ENCODE results near the gene RXFP3. TPM values are rescaled to one million over a fixed set of nuclear protein-coding genes. Genes with fewer than 3 reads are reported as not detected.

The RXFP3 gene
- total RNA-seq, 4 donors from 2014 or later = not detected

GRCh38 chr5:33937707-33938506 is 1.7 kb downstream of the RXFP3 start:
- ATAC-seq = no peak
- no peak overlapping the region for H3K27ac ChIP-seq
- H3K36me3 ChIP-seq = no peaks in the 10 kb centered on the region
- TF ChIP-seq CTCF (IDR thresholded peaks at IDR 0.05) (no peak), POLR2A (IDR thresholded peaks at IDR 0.05) (no peak), POLR2AphosphoS5 (IDR thresholded peaks at IDR 0.05) (no peak), EP300 (IDR thresholded peaks at IDR 0.05) (no peak)
- peaks cover 73% of the 10 kb centered on the region for H3K27me3 ChIP-seq
- no peaks in the 10 kb centered on the region for H3K9me3 ChIP-seq
- peaks cover 0 to 28% (median 10%) of the 10 kb centered on the region in 3 donors for H3K4me1 ChIP-seq
- no peak overlapping the region for H3K4me3 ChIP-seq
- WGBS, 2 donors (ENCODE audit: low coverage in 1 of 2) = 8 to 23% methylated on average over 11 to 13 of the region's 54 CpGs

GRCh38 chr5:33938507-33938796 is 2.3 kb downstream of the RXFP3 start:
- no peak for ATAC-seq
- 11 to 34% methylated on average over 3 to 9 of the region's 14 CpGs for WGBS, 2 donors (ENCODE audit: low coverage in 1 of 2)
- H3K27me3 ChIP-seq = peaks cover 73% of the 10 kb centered on the region

GRCh38 chr5:33938881-33939280 is 2.7 kb downstream of the RXFP3 start:
- Histone ChIP-seq H3K4me1 (peaks cover 0 to 28% (median 10%) of the 10 kb centered on the region in 3 donors), H3K27me3 (peaks cover 73% of the 10 kb centered on the region), H3K27ac (no peak overlapping the region), H3K4me3 (no peak overlapping the region), H3K36me3 (no peaks in the 10 kb centered on the region), H3K9me3 (no peaks in the 10 kb centered on the region)
- TF ChIP-seq POLR2A (IDR thresholded peaks at IDR 0.05) = no peak
- TF ChIP-seq POLR2AphosphoS5 (IDR thresholded peaks at IDR 0.05) = no peak
- TF ChIP-seq EP300 (IDR thresholded peaks at IDR 0.05) = no peak
- TF ChIP-seq CTCF (IDR thresholded peaks at IDR 0.05) = no peak
- 8 to 27% methylated on average over 2 to 15 of the region's 15 CpGs for WGBS, 2 donors (ENCODE audit: low coverage in 1 of 2)
- no peak for ATAC-seq

More at GRCh38 chr5:33938507-33938796, 2.3 kb downstream of the RXFP3 start:
- Histone ChIP-seq H3K27ac (no peak overlapping the region), H3K36me3 (no peaks in the 10 kb centered on the region), H3K9me3 (no peaks in the 10 kb centered on the region), H3K4me1 (peaks cover 0 to 28% (median 10%) of the 10 kb centered on the region in 3 donors), H3K4me3 (no peak overlapping the region)
- TF ChIP-seq POLR2A (IDR thresholded peaks at IDR 0.05) (no peak), POLR2AphosphoS5 (IDR thresholded peaks at IDR 0.05) (no peak), CTCF (IDR thresholded peaks at IDR 0.05) (no peak), EP300 (IDR thresholded peaks at IDR 0.05) (no peak)

GRCh38 chr5:33939556-33940262 is 3.5 kb downstream of the RXFP3 start:
- Histone ChIP-seq H3K4me1 (peaks cover 0 to 28% (median 10%) of the 10 kb centered on the region in 3 donors), H3K9me3 (no peaks in the 10 kb centered on the region), H3K4me3 (no peak overlapping the region), H3K27ac (no peak overlapping the region), H3K36me3 (no peaks in the 10 kb centered on the region), H3K27me3 (peaks cover 73% of the 10 kb centered on the region)
- ATAC-seq = no peak
- WGBS, 2 donors (ENCODE audit: low coverage in 1 of 2) = 72 to 81% methylated on average over 8 of the region's 8 CpGs
- TF ChIP-seq CTCF (IDR thresholded peaks at IDR 0.05) = no peak
- TF ChIP-seq POLR2A (IDR thresholded peaks at IDR 0.05) = no peak
- TF ChIP-seq EP300 (IDR thresholded peaks at IDR 0.05) = no peak
- no peak for TF ChIP-seq POLR2AphosphoS5 (IDR thresholded peaks at IDR 0.05)

Measured in gastroesophageal sphincter (tissue), 4 donors.